IMR-90 (cell line): Measurements from ENCODE around the gene NPAS3. TPM values are rescaled to one million over a fixed set of nuclear protein-coding genes. Genes with fewer than 3 reads are reported as not detected.

Experiments
- ATAC-seq: fragments of 200-7000 bp; cut with Tn5 transposase; 2 replicates; pipeline ENCODE4 v1.9.1; 2020; ENCODE audit warnings: low read depth, mild to moderate bottlenecking, moderate library complexity
- BruUV-seq: library from RNA; stranded (reverse); fragments of 400-500 nt; replicated peaks from 2 replicates; lab custom pipeline; 2021; lab: Mats Ljungman, UMichigan
- CTCF ChIA-PET: fragments of 300-600 bp; formaldehyde crosslinking; extraction: SDS; loops from one replicate; lab custom pipeline; 2021; ENCODE audit warnings: antibody characterized with exemption; lab: Yijun Ruan, JAX
- POLR2A ChIA-PET: fragments of 300-600 bp; sonication (Branson Sonifier 250); formaldehyde crosslinking; loops from one replicate; lab custom pipeline; 2022; ENCODE audit warnings: antibody characterized with exemption; ENCODE audit not compliant: unreplicated experiment; lab: Charles Lee
- DNase-seq: peaks from one replicate; pipeline ENCODE4 v3.0.0; 2013
- H2AFZ ChIP-seq: replicated peaks from 2 replicates; pipeline ENCODE3; 2013; ENCODE audit warnings: low read length, mild to moderate bottlenecking; ENCODE audit not compliant: poor library complexity
- H2AK5ac ChIP-seq: 2 replicates; pipeline ENCODE4 v1.6.1; 2013; ENCODE audit warnings: low read depth, low read length, inconsistent platforms
- H2AK9ac ChIP-seq: replicated peaks from 2 replicates; pipeline ENCODE3; 2013; ENCODE audit warnings: mild to moderate bottlenecking, low read depth, low read length, moderate library complexity; ENCODE audit not compliant: poor library complexity
- H2BK120ac ChIP-seq: 2 replicates; pipeline ENCODE4 v1.6.1; 2013; ENCODE audit warnings: low read depth, low read length, inconsistent platforms
- H2BK15ac ChIP-seq: 3 replicates; pipeline ENCODE4 v1.6.1; 2013; ENCODE audit warnings: low read depth, low read length, inconsistent platforms
- H2BK20ac ChIP-seq: 2 replicates; pipeline ENCODE4 v1.6.1; 2013; ENCODE audit warnings: low read depth, mild to moderate bottlenecking, inconsistent platforms, low read length, moderate library complexity
- H2BK5ac ChIP-seq: 2 replicates; pipeline ENCODE4 v1.6.1; 2013; ENCODE audit warnings: mild to moderate bottlenecking, low read depth, low read length, inconsistent platforms; ENCODE audit not compliant: poor library complexity, severe bottlenecking
- H3K14ac ChIP-seq: replicated peaks from 2 replicates; pipeline ENCODE4 v1.6.1; 2013; ENCODE audit warnings: low read depth, low read length, inconsistent platforms
- H3K18ac ChIP-seq: 2 replicates; pipeline ENCODE4 v1.6.1; 2013; ENCODE audit warnings: low read depth, low read length, control low read depth
- H3K23ac ChIP-seq: 2 replicates; pipeline ENCODE4 v1.6.1; 2013; ENCODE audit warnings: low read depth, low read length, inconsistent platforms
- H3K27ac ChIP-seq: 2 replicates; pipeline ENCODE4 v1.5.1; 2013; ENCODE audit warnings: mild to moderate bottlenecking, control low read depth, low read length; ENCODE audit not compliant: insufficient read depth
- H3K27me3 ChIP-seq: 2 replicates; pipeline ENCODE4 v1.6.1; 2013; ENCODE audit warnings: low read length; ENCODE audit not compliant: control insufficient read depth, insufficient read depth
- H3K36me3 ChIP-seq: 2 replicates; pipeline ENCODE4 v1.6.1; 2013; ENCODE audit warnings: low read length, mixed read lengths; ENCODE audit not compliant: control insufficient read depth, insufficient read depth
- H3K4ac ChIP-seq: 2 replicates; pipeline ENCODE4 v1.6.1; 2013; ENCODE audit warnings: low read depth, low read length, inconsistent platforms
- H3K4me1 ChIP-seq: 2 replicates; pipeline ENCODE4 v1.6.1; 2013; ENCODE audit warnings: low read length, mixed read lengths; ENCODE audit not compliant: control insufficient read depth, insufficient read depth
- H3K4me2 ChIP-seq: 2 replicates; pipeline ENCODE4 v1.6.1; 2013; ENCODE audit warnings: low read depth, mild to moderate bottlenecking, control low read depth, low read length, moderate library complexity
- H3K4me3 ChIP-seq: 2 replicates; pipeline ENCODE4 v1.5.1; 2013; ENCODE audit warnings: low read depth, mild to moderate bottlenecking, control low read depth, low read length, moderate library complexity; ENCODE audit not compliant: insufficient read depth
- H3K56ac ChIP-seq: 2 replicates; pipeline ENCODE4 v1.6.1; 2013; ENCODE audit warnings: low read length, inconsistent platforms; ENCODE audit not compliant: insufficient read depth; ENCODE audit errors: extremely low read depth
- H3K79me1 ChIP-seq, 2 experiments: 2 replicates each; pipeline ENCODE4 v1.6.1; 2013; ENCODE audit warnings: low read length in 2 of 2, inconsistent platforms in 1 of 2, low read depth in 1 of 2
- H3K9ac ChIP-seq: 2 replicates; pipeline ENCODE4 v1.6.1; 2013; ENCODE audit warnings: low read depth, low read length, control low read depth
- H3K9me1 ChIP-seq: 2 replicates; pipeline ENCODE4 v1.6.1; 2013; ENCODE audit warnings: low read length, inconsistent platforms; ENCODE audit not compliant: insufficient read depth
- H3K9me3 ChIP-seq: 2 replicates; pipeline ENCODE4 v1.6.1; 2013; ENCODE audit warnings: low read length; ENCODE audit not compliant: control insufficient read depth, insufficient read depth
- H4K20me1 ChIP-seq: 2 replicates; pipeline ENCODE4 v1.6.1; 2013; ENCODE audit warnings: low read length, inconsistent platforms; ENCODE audit not compliant: insufficient read depth
- H4K5ac ChIP-seq: 2 replicates; pipeline ENCODE4 v1.6.1; 2013; ENCODE audit warnings: mild to moderate bottlenecking, low read depth, low read length, control low read depth
- H4K8ac ChIP-seq, 2 experiments: 2 replicates each; pipeline ENCODE4 v1.6.1; 2013; ENCODE audit warnings: low read depth in 2 of 2, low read length in 2 of 2, control low read depth in 1 of 2, inconsistent platforms in 1 of 2
- H4K91ac ChIP-seq: 2 replicates; pipeline ENCODE4 v1.6.1; 2013; ENCODE audit warnings: low read depth, low read length, inconsistent platforms; ENCODE audit not compliant: insufficient read depth
- BHLHE40 ChIP-seq: fragments of 150-350 bp; IDR thresholded peaks from 2 replicates; pipeline ENCODE4 v1.6.1; 2016; ENCODE audit warnings: mild to moderate bottlenecking, low read depth, low read length
- CEBPB ChIP-seq: IDR thresholded peaks from 2 replicates; pipeline ENCODE4 v1.6.1; 2012; ENCODE audit warnings: low read depth, low read length, improper control_type of control experiment
- FOS ChIP-seq: fragments of 150-350 bp; IDR thresholded peaks from 2 replicates; pipeline ENCODE4 v1.6.1; 2016; ENCODE audit warnings: low read depth, low read length
- MAFK ChIP-seq: IDR thresholded peaks from 2 replicates; pipeline ENCODE4 v1.6.1; 2012; ENCODE audit warnings: low read depth, low read length, improper control_type of control experiment
- MAZ ChIP-seq: IDR thresholded peaks from 2 replicates; pipeline ENCODE4 v1.6.1; 2012; ENCODE audit warnings: low read depth, mild to moderate bottlenecking, low read length, improper control_type of control experiment, moderate library complexity, borderline replicate concordance
- MXI1 ChIP-seq: IDR thresholded peaks from 2 replicates; pipeline ENCODE4 v1.6.1; 2012; ENCODE audit warnings: low read depth, mild to moderate bottlenecking, low read length, moderate library complexity, borderline replicate concordance
- NFE2L2 ChIP-seq: fragments of 150-350 bp; IDR thresholded peaks from 2 replicates; pipeline ENCODE4 v1.6.1; 2016; ENCODE audit warnings: low read depth, mild to moderate bottlenecking, low read length
- RAD21 ChIP-seq: IDR thresholded peaks from 2 replicates; pipeline ENCODE4 v1.6.1; 2012; ENCODE audit warnings: low read length, improper control_type of control experiment
- RCOR1 ChIP-seq: IDR thresholded peaks from 2 replicates; pipeline ENCODE4 v1.6.1; 2012; ENCODE audit warnings: mild to moderate bottlenecking, low read length, improper control_type of control experiment; ENCODE audit not compliant: insufficient replicate concordance
- RFX5 ChIP-seq: IDR thresholded peaks from 2 replicates; pipeline ENCODE4 v1.8.0; 2012; ENCODE audit warnings: low read depth, mild to moderate bottlenecking, low read length, moderate library complexity
- WGBS, 2 experiments: methylation state at CpG; one replicate each; pipeline versions ENCODE4 v1.1.5 to v1.1.7; 2013; ENCODE audit warnings: missing lambda C conversion rate in 2 of 2; ENCODE audit not compliant: insufficient read length in 1 of 2; ENCODE audit errors: extremely low coverage in 2 of 2; 5-methylcytosine and 5-hydroxymethylcytosine counted together
- dilution Hi-C: fragments of 300-500 bp; cut with HindIII; formaldehyde crosslinking; loops from one replicate; pipeline ENCODE4 v1.14.3; 2018; ENCODE audit warnings: low sequenced_read_pairs; ENCODE audit not compliant: unreplicated experiment
- in situ Hi-C: fragments of 300-500 bp; cut with MboI; formaldehyde crosslinking; loops from 3 replicates; pipeline ENCODE4 v1.14.3; 2019; ENCODE audit warnings: low sequenced_read_pairs, inconsistent platforms, mixed read lengths
- intact Hi-C: fragments of 100-400 bp; cut with micrococcal nuclease; formaldehyde crosslinking; loops from 2 replicates; pipeline ENCODE4 v1.10.0; 2022
- polyA plus RNA-seq, 3 experiments: library from polyadenylated mRNA; depleted of rRNA; stranded (reverse); fragments of >200 nt; gene quantifications; 2 replicates each; pipeline ENCODE4 v1.2.3, GENCODE V29; 2012; ENCODE audit warnings: low replicate concordance in 1 of 3
- total RNA-seq: library from RNA; depleted of rRNA; stranded (reverse); fragments of >200 nt; gene quantifications from 2 replicates; pipeline ENCODE4 v1.2.3, GENCODE V29; 2012
- TF ChIP-seq, protein P1 (sequence below): conservative IDR thresholded peaks from 2 replicates; pipeline ENCODE4 v1.5.1; 2012; ENCODE audit warnings: mild to moderate bottlenecking, low read depth, low read length, improper control_type of control experiment
- TF ChIP-seq, protein P2 (sequence below): fragments of 150-350 bp; IDR thresholded peaks from 2 replicates; pipeline ENCODE4 v1.6.1; 2016; ENCODE audit warnings: low read depth, mild to moderate bottlenecking, low read length, moderate library complexity, borderline replicate concordance

Gene NPAS3
- total and polyA plus RNA-seq, 2 of the 4 experiments (the other 2 are of a cell fraction), result not detected

DNA sequence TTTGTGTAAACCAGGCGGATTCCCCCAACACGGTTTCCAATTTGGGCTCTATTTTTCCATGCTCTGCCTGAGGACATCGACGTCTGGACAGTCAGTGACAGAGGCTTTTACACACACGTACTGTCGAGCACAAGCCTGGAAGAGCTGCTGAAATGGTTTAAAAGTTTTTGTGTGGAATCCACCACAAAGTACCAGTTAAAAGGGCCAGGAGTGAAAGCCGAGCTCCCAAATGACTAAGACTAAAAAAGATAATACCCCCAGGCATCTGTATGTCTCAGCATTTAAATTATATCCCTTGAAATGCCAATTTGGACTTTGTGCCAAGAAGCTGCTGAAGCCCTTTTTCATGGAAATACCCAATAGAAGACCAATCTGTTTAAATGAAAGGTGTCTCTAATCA is 839.0 kb downstream of the NPAS3 start:
- in situ Hi-C loops, result no loop called here

More for the DNA sequence above, 839.0 kb downstream of the NPAS3 start:
- H4K91ac ChIP-seq, result no peak overlapping the region
- no CpG with 5 or more reads among the region's 7 CpGs for WGBS, 2 experiments
- H3K9me3 ChIP-seq, result no peaks in the 10 kb centered on the region
- H3K14ac ChIP-seq, result no peak overlapping the region
- no peak overlapping the region for H3K4me2 ChIP-seq
- H3K18ac ChIP-seq, result no peak overlapping the region
- H2BK5ac ChIP-seq, result no peak overlapping the region
- DNase-seq (no peak), ATAC-seq (no peak)
- no peaks in the 10 kb centered on the region for H3K9me1 ChIP-seq
- dilution Hi-C loops (loop anchor here (25.0 kb wide), 1 partner anchor 1190 kb away; no protein-coding TSS in a partner anchor), intact Hi-C loops (no loop called here)
- no peak overlapping the region for H3K4ac ChIP-seq
- no peak overlapping the region for H2AK9ac ChIP-seq
- no peak overlapping the region for H3K27ac ChIP-seq
- no peak overlapping the region for H2BK120ac ChIP-seq
- no peak overlapping the region for H4K5ac ChIP-seq
- H3K23ac ChIP-seq, result no peak overlapping the region
- ChIA-PET CTCF (no interaction called here), POLR2A (no interaction called here)
- no TSS peak for BruUV-seq
- no peak overlapping the region for H4K8ac ChIP-seq
- no peak overlapping the region for H3K56ac ChIP-seq
- no peak overlapping the region for H2AK5ac ChIP-seq
- H4K20me1 ChIP-seq, result no peaks in the 10 kb centered on the region
- H2BK15ac ChIP-seq, result no peak overlapping the region
- H3K4me1 ChIP-seq, result no peaks in the 10 kb centered on the region
- no peaks in the 10 kb centered on the region for H3K36me3 ChIP-seq
- no peak overlapping the region for H3K4me3 ChIP-seq
- no peaks in the 10 kb centered on the region for H3K27me3 ChIP-seq
- TF ChIP-seq, protein P1, sequence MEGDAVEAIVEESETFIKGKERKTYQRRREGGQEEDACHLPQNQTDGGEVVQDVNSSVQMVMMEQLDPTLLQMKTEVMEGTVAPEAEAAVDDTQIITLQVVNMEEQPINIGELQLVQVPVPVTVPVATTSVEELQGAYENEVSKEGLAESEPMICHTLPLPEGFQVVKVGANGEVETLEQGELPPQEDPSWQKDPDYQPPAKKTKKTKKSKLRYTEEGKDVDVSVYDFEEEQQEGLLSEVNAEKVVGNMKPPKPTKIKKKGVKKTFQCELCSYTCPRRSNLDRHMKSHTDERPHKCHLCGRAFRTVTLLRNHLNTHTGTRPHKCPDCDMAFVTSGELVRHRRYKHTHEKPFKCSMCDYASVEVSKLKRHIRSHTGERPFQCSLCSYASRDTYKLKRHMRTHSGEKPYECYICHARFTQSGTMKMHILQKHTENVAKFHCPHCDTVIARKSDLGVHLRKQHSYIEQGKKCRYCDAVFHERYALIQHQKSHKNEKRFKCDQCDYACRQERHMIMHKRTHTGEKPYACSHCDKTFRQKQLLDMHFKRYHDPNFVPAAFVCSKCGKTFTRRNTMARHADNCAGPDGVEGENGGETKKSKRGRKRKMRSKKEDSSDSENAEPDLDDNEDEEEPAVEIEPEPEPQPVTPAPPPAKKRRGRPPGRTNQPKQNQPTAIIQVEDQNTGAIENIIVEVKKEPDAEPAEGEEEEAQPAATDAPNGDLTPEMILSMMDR, result no peak
- TF ChIP-seq RCOR1, result no peak
- no peak for TF ChIP-seq BHLHE40
- no peak for TF ChIP-seq MAZ
- no peak for TF ChIP-seq RFX5
- no peak for TF ChIP-seq CEBPB
- TF ChIP-seq, protein P2, sequence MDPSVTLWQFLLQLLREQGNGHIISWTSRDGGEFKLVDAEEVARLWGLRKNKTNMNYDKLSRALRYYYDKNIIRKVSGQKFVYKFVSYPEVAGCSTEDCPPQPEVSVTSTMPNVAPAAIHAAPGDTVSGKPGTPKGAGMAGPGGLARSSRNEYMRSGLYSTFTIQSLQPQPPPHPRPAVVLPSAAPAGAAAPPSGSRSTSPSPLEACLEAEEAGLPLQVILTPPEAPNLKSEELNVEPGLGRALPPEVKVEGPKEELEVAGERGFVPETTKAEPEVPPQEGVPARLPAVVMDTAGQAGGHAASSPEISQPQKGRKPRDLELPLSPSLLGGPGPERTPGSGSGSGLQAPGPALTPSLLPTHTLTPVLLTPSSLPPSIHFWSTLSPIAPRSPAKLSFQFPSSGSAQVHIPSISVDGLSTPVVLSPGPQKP, result no peak
- TF ChIP-seq FOS, result no peak
- no peak for TF ChIP-seq MXI1
- TF ChIP-seq MAFK, result no peak
- TF ChIP-seq NFE2L2, result no peak
- no peak for TF ChIP-seq RAD21
- no peak overlapping the region for H2AFZ ChIP-seq
- no peaks in the 10 kb centered on the region for H3K79me1 ChIP-seq
- H3K9ac ChIP-seq, result no peak overlapping the region
- H2BK20ac ChIP-seq, result no peak overlapping the region
